Duodenal mucosa (tissue), 2 donors: ENCODE results near the gene SEC22B.
A peak's percentile ranks its signal among the peaks of the same experiment; 100 is the strongest.
"Not testable (repeated sequence)": the region's sequence is repeated elsewhere in the genome, so short reads cannot be mapped to it uniquely, and the experiment has no call there.

ENCODE experiments used
- H3K27ac ChIP-seq: one replicate; pipeline ENCODE4 v1.7.0; 2013; ENCODE audit warnings: low read depth, low read length
- H3K27me3 ChIP-seq, 2 donors: one replicate each; pipeline ENCODE4 v1.7.0; 2013; ENCODE audit warnings: low read length in 2 of 2, control low read depth in 1 of 2; ENCODE audit not compliant: insufficient read depth in 2 of 2, control insufficient read depth in 1 of 2
- H3K36me3 ChIP-seq, 2 donors: one replicate each; pipeline ENCODE4 v1.7.0; 2013; ENCODE audit warnings: low read length in 2 of 2, control low read depth in 1 of 2; ENCODE audit not compliant: insufficient read depth in 2 of 2, control insufficient read depth in 1 of 2
- H3K4me1 ChIP-seq, 2 donors: one replicate each; pipeline ENCODE4 v1.7.0; 2013; ENCODE audit warnings: low read length in 2 of 2, control low read depth in 1 of 2; ENCODE audit not compliant: insufficient read depth in 2 of 2, control insufficient read depth in 1 of 2
- H3K4me3 ChIP-seq, 2 donors: one replicate each; pipeline ENCODE4 v1.7.0; 2013; ENCODE audit warnings: low read length in 2 of 2, low read depth in 1 of 2
- H3K9ac ChIP-seq, 2 donors: one replicate each; pipeline ENCODE4 v1.7.0; 2013; ENCODE audit warnings: low read length in 2 of 2, low read depth in 1 of 2
- H3K9me3 ChIP-seq, 2 donors: one replicate each; pipeline ENCODE4 v1.7.0; 2013; ENCODE audit warnings: low read length in 2 of 2, control low read depth in 1 of 2; ENCODE audit not compliant: control insufficient read depth in 1 of 2

SEC22B gene

DNA sequence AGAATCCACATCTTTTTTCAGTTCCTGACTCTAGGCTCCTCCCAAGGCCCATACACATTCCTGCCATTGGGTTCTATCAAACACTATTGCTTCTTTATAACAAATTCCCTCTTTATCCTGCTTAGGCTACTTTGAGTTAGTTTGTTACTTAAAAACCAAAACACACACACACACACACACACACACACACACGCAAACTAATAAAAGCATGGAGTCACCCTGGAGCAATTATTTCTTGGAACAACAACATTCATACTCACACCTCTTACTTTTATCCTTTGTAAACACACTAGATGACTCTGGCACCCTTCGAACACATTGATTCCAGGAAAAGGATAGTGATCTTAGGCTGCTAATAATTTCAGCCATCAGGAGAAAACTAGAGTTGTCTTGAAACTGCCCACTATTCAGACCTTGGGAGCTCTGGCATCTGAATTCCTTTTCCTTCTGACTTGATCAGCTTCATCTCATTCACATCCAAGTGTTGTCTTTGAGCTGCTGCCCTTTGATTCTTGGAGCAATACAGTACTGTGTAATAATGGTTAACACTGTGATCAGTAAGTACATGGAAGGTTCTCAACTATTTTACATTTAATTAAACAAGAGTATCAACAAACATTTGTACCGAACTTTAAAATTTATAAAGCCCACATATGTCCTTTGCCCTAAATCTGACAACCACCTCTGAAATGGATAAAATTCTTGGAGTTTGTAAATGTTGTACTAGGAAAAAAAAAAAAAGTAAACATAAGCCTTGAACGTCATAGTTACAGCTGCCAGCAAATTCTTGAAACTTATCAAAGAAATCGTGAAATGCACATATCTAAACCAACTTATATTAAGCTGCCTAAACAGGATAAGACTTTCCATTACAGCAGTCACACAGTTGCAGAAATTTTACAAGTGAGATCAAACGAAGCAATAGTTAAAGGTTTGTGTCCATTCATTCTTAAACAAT, 2.8 kb upstream of the SEC22B start:
- peak overlapping the region in 1 of 2 donors; percentile 34 for H3K4me3 ChIP-seq
- H3K27me3 ChIP-seq, result no peaks in the 10 kb centered on the region
- no peaks in the 10 kb centered on the region for H3K9me3 ChIP-seq
- no peaks in the 10 kb centered on the region for H3K36me3 ChIP-seq
- no peak overlapping the region for H3K9ac ChIP-seq
- peak overlapping the region; percentile 1 for H3K27ac ChIP-seq
- H3K4me1 ChIP-seq, result peaks cover 0 to 5% of the 10 kb centered on the region in 2 donors

GRCh38 chr1:120178058-120178457, 1.7 kb upstream of the SEC22B start:
- not testable (repeated sequence) for H3K4me3 ChIP-seq, H3K9me3 ChIP-seq, H3K9ac ChIP-seq, H3K27me3 ChIP-seq, H3K4me1 ChIP-seq, H3K36me3 ChIP-seq, H3K27ac ChIP-seq

- Histone ChIP-seq H3K27ac (peak overlapping the region; percentile 89), H3K4me3 (peak overlapping the region; percentile 92 to 100), H3K9ac (peak overlapping the region; percentile 95 to 100)
- H3K27me3 ChIP-seq, H3K36me3 ChIP-seq, H3K9me3 ChIP-seq, H3K4me1 ChIP-seq: not testable (repeated sequence)
Observed at GRCh38 chr1:120175688-120176087, 632 bp downstream of the SEC22B start.

DNA sequence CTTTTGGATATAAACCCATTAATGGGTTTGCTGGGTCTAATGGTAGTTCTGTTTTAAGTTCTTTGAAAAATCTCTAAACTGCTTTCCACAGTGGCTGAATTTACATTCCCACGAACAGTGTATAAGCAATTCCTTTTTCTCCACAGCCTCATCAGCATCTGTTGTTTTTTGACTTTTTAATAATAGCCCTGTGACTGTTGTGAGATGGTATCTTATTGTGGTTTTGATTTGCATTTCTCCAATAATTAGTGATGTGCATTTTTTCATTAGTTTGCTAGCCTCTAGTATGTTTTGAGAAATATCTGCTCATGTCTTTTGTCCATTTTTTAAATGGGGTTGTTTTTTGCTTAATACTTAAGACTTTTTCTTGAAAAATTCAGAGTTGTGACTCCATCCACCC, 11.6 kb downstream of the SEC22B start:
- not testable (repeated sequence) for H3K27ac ChIP-seq, H3K9me3 ChIP-seq, H3K4me1 ChIP-seq, H3K36me3 ChIP-seq, H3K9ac ChIP-seq, H3K27me3 ChIP-seq, H3K4me3 ChIP-seq

GRCh38 chr1:120162015-120162414, 14.3 kb downstream of the SEC22B start:
- H3K36me3 ChIP-seq, H3K9me3 ChIP-seq, H3K9ac ChIP-seq, H3K4me1 ChIP-seq, H3K27ac ChIP-seq, H3K4me3 ChIP-seq, H3K27me3 ChIP-seq: not testable (repeated sequence)

DNA sequence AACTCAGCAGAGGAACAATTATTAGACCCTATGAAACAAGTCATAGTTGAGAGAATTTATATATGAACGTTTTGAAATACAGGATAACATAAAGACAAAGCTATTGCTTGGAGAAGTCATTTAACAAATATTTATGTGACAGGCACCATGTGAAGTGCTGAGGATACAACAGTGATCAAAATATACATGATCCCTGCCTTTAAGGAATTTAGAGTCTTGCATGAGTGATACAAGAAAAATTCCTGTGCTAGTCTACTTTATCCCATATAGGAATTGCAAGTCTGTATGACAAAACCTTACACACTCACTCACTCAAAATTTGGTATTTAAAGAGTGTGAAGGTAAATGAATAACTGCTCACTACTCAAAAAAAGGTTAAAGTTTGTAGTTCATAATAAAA, 17.8 kb downstream of the SEC22B start:
- H3K4me3 ChIP-seq, H3K27ac ChIP-seq, H3K9me3 ChIP-seq, H3K9ac ChIP-seq, H3K27me3 ChIP-seq, H3K36me3 ChIP-seq, H3K4me1 ChIP-seq: not testable (repeated sequence)

- not testable (repeated sequence) for H3K27ac ChIP-seq, H3K4me1 ChIP-seq, H3K9ac ChIP-seq, H3K4me3 ChIP-seq, H3K9me3 ChIP-seq, H3K36me3 ChIP-seq, H3K27me3 ChIP-seq
Observed at GRCh38 chr1:120158086-120158485, 18.2 kb downstream of the SEC22B start.

- H3K36me3 ChIP-seq, H3K4me1 ChIP-seq, H3K9me3 ChIP-seq, H3K27ac ChIP-seq, H3K9ac ChIP-seq, H3K4me3 ChIP-seq, H3K27me3 ChIP-seq: not testable (repeated sequence)
Observed at GRCh38 chr1:120150138-120150822, 26.0 kb downstream of the SEC22B start.

DNA sequence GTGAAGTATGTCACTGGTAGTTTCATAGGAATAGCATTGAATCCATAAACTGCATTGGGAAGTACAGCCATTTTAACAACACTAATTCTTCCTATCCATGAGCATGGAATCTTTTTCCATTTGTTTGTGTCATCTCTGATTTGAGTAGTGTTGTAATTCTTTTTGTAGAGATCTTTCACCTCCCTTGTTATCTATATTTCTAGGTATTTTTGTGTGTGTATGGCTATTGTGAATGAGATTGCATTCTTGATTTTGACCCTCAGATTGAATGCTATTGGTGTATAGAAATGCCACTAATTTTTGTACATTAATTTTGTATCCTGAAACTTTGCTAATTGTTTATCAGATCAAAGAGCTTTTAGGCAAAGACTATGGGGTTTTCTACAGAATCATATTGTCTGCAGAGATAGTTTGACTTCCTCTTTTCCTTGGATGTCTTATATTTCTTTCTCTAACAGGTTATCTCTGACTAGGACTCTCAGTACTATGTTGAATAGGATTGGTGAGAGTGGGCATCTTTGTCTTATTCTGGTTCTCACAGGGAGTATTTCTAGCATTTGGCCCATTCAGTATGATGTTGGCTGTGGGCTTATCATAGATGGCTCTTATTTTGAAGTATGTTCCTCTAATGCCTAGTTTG, 26.8 kb downstream of the SEC22B start:
- not testable (repeated sequence) for H3K27ac ChIP-seq, H3K36me3 ChIP-seq, H3K4me1 ChIP-seq, H3K9me3 ChIP-seq, H3K27me3 ChIP-seq, H3K9ac ChIP-seq, H3K4me3 ChIP-seq

DNA sequence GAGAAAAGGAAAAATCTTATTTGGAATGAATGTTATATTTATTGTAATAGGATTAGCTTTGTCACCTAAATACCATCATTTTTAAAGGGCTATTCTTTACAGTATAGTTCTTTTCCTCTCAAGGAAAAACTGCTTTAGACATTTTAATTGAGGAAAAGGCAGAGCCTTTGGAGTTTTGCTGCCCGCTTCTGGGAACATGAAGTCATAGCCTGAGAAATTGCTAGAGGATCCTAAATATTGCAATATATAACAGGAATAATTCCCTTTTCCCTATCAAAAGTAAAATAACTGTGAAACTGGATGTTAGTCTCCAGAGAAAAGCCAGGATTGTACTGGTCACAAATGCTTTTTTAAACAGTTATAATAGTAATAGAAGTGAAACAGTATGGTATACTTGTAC, 30.5 kb downstream of the SEC22B start:
- not testable (repeated sequence) for H3K27me3 ChIP-seq, H3K36me3 ChIP-seq, H3K4me3 ChIP-seq, H3K9ac ChIP-seq, H3K27ac ChIP-seq, H3K9me3 ChIP-seq, H3K4me1 ChIP-seq
